ENCODE measurements around the gene TMEM109.

Gene TMEM109

DNA sequence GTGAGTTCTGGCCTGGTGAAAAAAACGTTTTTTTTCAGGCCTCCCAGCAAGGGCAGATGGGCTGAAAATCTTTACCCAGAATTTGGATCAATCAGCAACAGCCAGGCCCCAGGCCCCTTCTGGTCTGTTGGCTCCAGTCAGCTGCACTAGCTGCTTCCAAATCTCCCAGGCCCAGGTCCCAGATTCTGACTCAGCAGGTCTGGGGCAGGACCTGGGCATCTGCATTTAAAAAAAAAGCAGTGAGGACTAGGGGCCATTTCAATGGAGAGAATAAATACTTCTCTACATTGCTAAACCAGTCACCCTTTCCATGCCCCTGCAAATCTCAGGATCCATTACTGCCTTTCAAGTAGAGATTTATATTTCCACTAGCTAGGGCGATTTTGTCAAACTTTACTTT lies 33.7 kb downstream of the TMEM109 start:
- Histone ChIP-seq H3K79me2 (no peaks in the 10 kb centered on the region), H2AFZ (no peak overlapping the region), H3K27ac (no peak overlapping the region), H3K9ac (no peak overlapping the region), H3K4me2 (ENCODE audit: low read length) (no peak overlapping the region), H3K9me3 (ENCODE audit: control insufficient read depth, low read length) (no peaks in the 10 kb centered on the region), H3K4me3 (ENCODE audit: low read depth, low read length) (no peak overlapping the region), H3K36me3 (ENCODE audit: control insufficient read depth, insufficient read depth, low read length) (no peaks in the 10 kb centered on the region), H3K4me1 (no peaks in the 10 kb centered on the region), H3K27me3 (ENCODE audit: control insufficient read depth, insufficient read depth, low read length) (no peaks in the 10 kb centered on the region)
- TF ChIP-seq CTCF (IDR thresholded peaks at IDR 0.05) = no peak

DNA sequence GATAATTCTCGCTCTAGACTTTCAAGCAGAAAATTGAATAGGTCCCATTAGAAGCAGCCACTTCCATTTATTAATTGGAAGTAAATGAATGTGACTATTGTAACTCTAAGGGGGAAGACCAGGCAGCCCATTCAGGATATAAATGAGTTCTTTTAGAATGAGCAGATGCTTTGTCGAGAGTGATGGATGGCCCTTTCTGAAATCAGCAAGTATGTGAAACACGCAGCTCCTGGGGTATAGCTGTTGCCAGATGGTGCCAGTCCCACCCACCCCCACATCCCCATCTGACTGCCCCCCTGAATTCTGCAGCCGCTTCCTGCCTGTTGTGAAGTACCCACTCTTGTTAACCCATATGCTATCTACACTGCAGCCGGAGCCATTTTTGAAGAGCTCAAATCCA lies 34.3 kb downstream of the TMEM109 start:
- Histone ChIP-seq H3K4me1 (no peaks in the 10 kb centered on the region), H3K27me3 (ENCODE audit: control insufficient read depth, insufficient read depth, low read length) (no peaks in the 10 kb centered on the region)

DNA sequence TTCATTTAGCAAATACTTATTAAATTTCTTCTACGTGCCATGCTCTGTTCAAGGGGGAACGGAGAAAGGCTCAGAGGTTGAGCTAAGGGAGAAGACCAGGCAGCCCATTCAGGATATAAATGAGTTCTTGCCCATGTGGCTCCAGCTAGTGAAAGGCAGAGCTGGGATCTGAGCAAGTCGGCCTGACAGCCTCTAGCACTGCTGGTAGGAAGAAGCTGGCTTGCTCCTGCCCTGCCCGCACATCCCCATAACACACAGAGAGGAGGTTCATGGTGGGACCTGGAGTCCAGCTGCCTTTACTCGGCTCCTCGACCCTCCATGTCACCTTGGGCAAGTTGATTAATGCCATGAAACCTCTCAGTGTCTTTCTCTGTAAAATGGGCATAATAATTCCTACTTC lies 36.1 kb downstream of the TMEM109 start:
- no peak overlapping the region for H3K27ac ChIP-seq
- TF ChIP-seq CTCF (IDR thresholded peaks at IDR 0.05) = no peak
- H3K9ac ChIP-seq = no peak overlapping the region
- H3K4me2 ChIP-seq (ENCODE audit: low read length) = no peak overlapping the region
- no peaks in the 10 kb centered on the region for H3K79me2 ChIP-seq
- no peak overlapping the region for H2AFZ ChIP-seq
- H3K4me1 ChIP-seq = no peaks in the 10 kb centered on the region
- no peaks in the 10 kb centered on the region for H3K27me3 ChIP-seq (ENCODE audit: control insufficient read depth, insufficient read depth, low read length)
- no peaks in the 10 kb centered on the region for H3K36me3 ChIP-seq (ENCODE audit: control insufficient read depth, insufficient read depth, low read length)
- no peaks in the 10 kb centered on the region for H3K9me3 ChIP-seq (ENCODE audit: control insufficient read depth, low read length)
- H3K4me3 ChIP-seq (ENCODE audit: low read depth, low read length) = no peak overlapping the region

More for the DNA sequence above, 34.3 kb downstream of the TMEM109 start:
- H2AFZ ChIP-seq = no peak overlapping the region
- no peak overlapping the region for H3K4me3 ChIP-seq (ENCODE audit: low read depth, low read length)
- H3K9ac ChIP-seq = no peak overlapping the region
- H3K79me2 ChIP-seq = no peaks in the 10 kb centered on the region
- no peak overlapping the region for H3K4me2 ChIP-seq (ENCODE audit: low read length)
- no peaks in the 10 kb centered on the region for H3K9me3 ChIP-seq (ENCODE audit: control insufficient read depth, low read length)
- no peak overlapping the region for H3K27ac ChIP-seq
- no peaks in the 10 kb centered on the region for H3K36me3 ChIP-seq (ENCODE audit: control insufficient read depth, insufficient read depth, low read length)
- no peak for TF ChIP-seq CTCF (IDR thresholded peaks at IDR 0.05)

DNA sequence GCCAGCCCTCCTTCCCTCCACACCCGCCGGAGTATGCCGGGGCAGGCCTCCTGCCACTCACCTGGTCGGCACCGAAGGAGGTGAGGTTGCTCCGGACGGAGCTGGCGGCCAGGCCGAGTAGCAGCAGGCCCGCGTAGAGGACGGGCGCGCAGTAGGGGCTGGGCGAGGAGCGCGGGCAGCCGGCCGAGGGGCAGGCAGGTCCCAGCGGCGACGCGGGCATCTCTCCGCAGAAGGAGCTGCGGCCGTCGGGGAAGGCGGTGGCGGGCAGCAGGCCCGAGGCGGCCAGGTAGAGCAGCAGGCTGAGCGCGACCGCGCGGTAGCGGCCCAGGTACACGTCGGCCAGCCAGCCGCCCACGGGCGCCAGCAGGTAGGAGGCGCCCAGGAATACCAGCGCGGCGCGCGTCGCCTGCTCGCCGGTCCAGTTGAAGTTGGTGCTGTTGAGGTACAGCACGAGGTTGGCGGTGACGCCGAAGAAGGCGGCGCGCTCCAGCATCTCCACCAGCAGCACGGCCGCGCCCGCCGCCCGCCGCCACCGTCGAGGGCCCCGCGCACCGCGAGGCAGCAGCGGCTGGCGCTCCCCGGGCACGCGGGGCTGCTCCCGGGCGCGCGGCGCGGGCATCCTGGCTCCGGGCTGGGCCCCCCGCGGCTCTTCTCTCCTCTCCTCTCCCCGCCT lies 37.1 kb downstream of the TMEM109 start:
- Histone ChIP-seq H3K9me3 (ENCODE audit: control insufficient read depth, low read length) (no peaks in the 10 kb centered on the region), H3K4me1 (no peaks in the 10 kb centered on the region), H3K4me2 (ENCODE audit: low read length) (peak overlapping the region; percentile 44), H3K79me2 (no peaks in the 10 kb centered on the region), H3K27ac (no peak overlapping the region), H3K4me3 (ENCODE audit: low read depth, low read length) (no peak overlapping the region), H3K36me3 (ENCODE audit: control insufficient read depth, insufficient read depth, low read length) (no peaks in the 10 kb centered on the region), H3K27me3 (ENCODE audit: control insufficient read depth, insufficient read depth, low read length) (no peaks in the 10 kb centered on the region), H3K9ac (no peak overlapping the region), H2AFZ (no peak overlapping the region)
- TF ChIP-seq CTCF (IDR thresholded peaks at IDR 0.05) = no peak

DNA sequence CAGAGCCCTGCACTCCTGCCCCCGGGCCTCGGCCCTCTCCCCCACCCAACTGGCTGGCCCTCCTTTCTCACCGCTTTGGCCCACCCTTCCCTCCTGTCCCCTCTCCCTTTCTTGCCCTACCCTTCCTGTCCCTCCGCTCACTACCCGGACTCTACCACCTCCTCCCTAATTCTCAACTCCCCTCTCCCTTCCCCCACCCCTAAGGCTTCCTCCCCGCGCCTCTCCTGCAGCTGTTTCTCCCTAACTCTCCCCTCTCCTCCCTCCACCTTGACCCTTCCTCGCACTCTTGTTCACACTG lies 37.6 kb downstream of the TMEM109 start:
- Histone ChIP-seq H3K9me3 (ENCODE audit: control insufficient read depth, low read length) (no peaks in the 10 kb centered on the region), H3K9ac (no peak overlapping the region), H3K4me1 (no peaks in the 10 kb centered on the region), H2AFZ (no peak overlapping the region), H3K36me3 (ENCODE audit: control insufficient read depth, insufficient read depth, low read length) (no peaks in the 10 kb centered on the region), H3K27me3 (ENCODE audit: control insufficient read depth, insufficient read depth, low read length) (no peaks in the 10 kb centered on the region), H3K79me2 (no peaks in the 10 kb centered on the region), H3K27ac (peak overlapping the region; percentile 56), H3K4me2 (ENCODE audit: low read length) (peak overlapping the region; percentile 2), H3K4me3 (ENCODE audit: low read depth, low read length) (peak overlapping the region; percentile 34)
- no peak for TF ChIP-seq CTCF (IDR thresholded peaks at IDR 0.05)

Data from parathyroid adenoma (tissue), 2 donors.